ENCODE data around the gene VASN.

DNA sequence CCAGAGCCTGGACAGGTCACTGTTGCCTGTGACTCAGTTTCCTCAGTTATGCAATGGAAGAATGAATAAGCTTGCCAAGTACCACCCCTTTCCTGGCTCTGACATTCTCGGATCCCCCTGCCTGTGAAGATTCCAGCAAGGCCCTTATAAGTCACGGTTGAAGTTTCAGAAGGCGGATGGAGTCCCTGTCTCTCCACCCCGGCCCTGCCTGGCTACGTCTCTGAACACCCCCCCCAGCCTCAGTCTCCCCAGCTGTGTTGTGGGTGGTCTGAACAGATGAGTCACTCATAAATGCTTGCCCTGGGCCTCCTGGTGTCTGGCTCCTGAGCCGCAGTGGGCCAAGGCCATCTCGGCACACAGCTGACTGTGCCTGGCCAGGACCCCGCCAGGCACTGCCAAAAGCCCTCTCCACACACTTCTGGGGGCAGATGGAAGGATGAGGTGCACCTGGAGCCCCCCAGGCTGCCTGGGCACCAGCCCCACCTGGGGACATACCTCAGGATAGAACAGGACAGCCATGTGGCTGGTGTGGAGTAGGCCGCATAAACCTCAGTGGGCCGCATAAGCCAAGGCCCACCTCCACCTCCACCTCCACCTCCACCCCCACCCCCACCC lies 15.4 kb downstream of the VASN start:
- TF ChIP-seq, protein P1, sequence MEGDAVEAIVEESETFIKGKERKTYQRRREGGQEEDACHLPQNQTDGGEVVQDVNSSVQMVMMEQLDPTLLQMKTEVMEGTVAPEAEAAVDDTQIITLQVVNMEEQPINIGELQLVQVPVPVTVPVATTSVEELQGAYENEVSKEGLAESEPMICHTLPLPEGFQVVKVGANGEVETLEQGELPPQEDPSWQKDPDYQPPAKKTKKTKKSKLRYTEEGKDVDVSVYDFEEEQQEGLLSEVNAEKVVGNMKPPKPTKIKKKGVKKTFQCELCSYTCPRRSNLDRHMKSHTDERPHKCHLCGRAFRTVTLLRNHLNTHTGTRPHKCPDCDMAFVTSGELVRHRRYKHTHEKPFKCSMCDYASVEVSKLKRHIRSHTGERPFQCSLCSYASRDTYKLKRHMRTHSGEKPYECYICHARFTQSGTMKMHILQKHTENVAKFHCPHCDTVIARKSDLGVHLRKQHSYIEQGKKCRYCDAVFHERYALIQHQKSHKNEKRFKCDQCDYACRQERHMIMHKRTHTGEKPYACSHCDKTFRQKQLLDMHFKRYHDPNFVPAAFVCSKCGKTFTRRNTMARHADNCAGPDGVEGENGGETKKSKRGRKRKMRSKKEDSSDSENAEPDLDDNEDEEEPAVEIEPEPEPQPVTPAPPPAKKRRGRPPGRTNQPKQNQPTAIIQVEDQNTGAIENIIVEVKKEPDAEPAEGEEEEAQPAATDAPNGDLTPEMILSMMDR (IDR thresholded peaks at IDR 0.05) = no peak
- TF ChIP-seq EZH2 (IDR thresholded peaks at IDR 0.05) (no peak), EZH2phosphoT487 (IDR thresholded peaks at IDR 0.05) (no peak)

All from neural progenitor cell (in vitro differentiated cells).